Karpas-422 (cell line): Measurements from ENCODE around the gene PPP1CC. TPM values are rescaled to one million over a fixed set of nuclear protein-coding genes. Genes with fewer than 3 reads are reported as not detected.
"Not testable (repeated sequence)": the region's sequence is repeated elsewhere in the genome, so short reads cannot be mapped to it uniquely, and the experiment has no call there.

Experiments used
- DNase-seq: peaks from one replicate; pipeline ENCODE4 v3.0.0-alpha.2; 2015
- H2AFZ ChIP-seq: fragments of 200-600 bp; sonication (generic); 2 replicates; pipeline ENCODE4 v1.6.1; 2014; ENCODE audit warnings: antibody characterized with exemption, low read length, mixed read lengths
- H3K27ac ChIP-seq: fragments of 200-600 bp; sonication (generic); 2 replicates; pipeline ENCODE4 v1.5.1; 2014; ENCODE audit warnings: mild to moderate bottlenecking, low read length, moderate library complexity
- H3K27me3 ChIP-seq: fragments of 200-600 bp; sonication (generic); 2 replicates; pipeline ENCODE4 v1.6.1; 2014; ENCODE audit warnings: low read length, mixed read lengths
- H3K36me3 ChIP-seq: fragments of 200-600 bp; sonication (generic); 2 replicates; pipeline ENCODE4 v1.6.1; 2014; ENCODE audit warnings: low read length, mixed read lengths; ENCODE audit not compliant: insufficient read depth
- H3K4me1 ChIP-seq: fragments of 200-600 bp; sonication (generic); 2 replicates; pipeline ENCODE4 v1.6.1; 2014; ENCODE audit warnings: mild to moderate bottlenecking, low read length, mixed read lengths
- H3K4me2 ChIP-seq: fragments of 200-600 bp; sonication (generic); 2 replicates; pipeline ENCODE4 v1.6.1; 2014; ENCODE audit warnings: low read length, low read depth, mild to moderate bottlenecking; ENCODE audit not compliant: poor library complexity, severe bottlenecking
- H3K4me3 ChIP-seq: fragments of 200-600 bp; sonication (generic); 2 replicates; pipeline ENCODE4 v1.5.1; 2014; ENCODE audit warnings: mild to moderate bottlenecking, antibody characterized with exemption, low read length, mixed read lengths
- H3K79me2 ChIP-seq: fragments of 200-600 bp; sonication (generic); 2 replicates; pipeline ENCODE4 v1.6.1; 2014; ENCODE audit warnings: mild to moderate bottlenecking, low read length, mixed read lengths
- H3K9ac ChIP-seq: fragments of 200-600 bp; sonication (generic); 2 replicates; pipeline ENCODE4 v1.6.0; 2014; ENCODE audit warnings: low read length
- H3K9me2 ChIP-seq: fragments of 200-600 bp; sonication (generic), shearing (Covaris generic); replicated peaks from 2 replicates; pipeline ENCODE4 v1.6.0; 2014; ENCODE audit warnings: mild to moderate bottlenecking, low read length, moderate library complexity; ENCODE audit not compliant: insufficient read depth
- H3K9me3 ChIP-seq: fragments of 300-700, 200-600 bp; sonication (generic); 2 replicates; pipeline ENCODE4 v1.6.1; 2014; ENCODE audit warnings: low read length, mixed read lengths
- H4K20me1 ChIP-seq: fragments of 200-600 bp; sonication (generic); 2 replicates; pipeline ENCODE4 v1.6.1; 2014; ENCODE audit warnings: mild to moderate bottlenecking, antibody characterized with exemption, low read length, low read depth; ENCODE audit not compliant: insufficient read depth
- total RNA-seq: library from RNA; depleted of rRNA; stranded (reverse); fragments of >200 nt; shearing (Covaris generic); gene quantifications from 2 replicates; pipeline ENCODE4 v1.2.3, GENCODE V29; 2014; ENCODE audit warnings: low replicate concordance

The PPP1CC gene
- total RNA-seq, 1 experiment from 2014 or later, result 248 TPM

GRCh38 chr12:110728628-110729027, 14.1 kb downstream of the PPP1CC start:
- H3K27ac ChIP-seq, result no peak overlapping the region
- H4K20me1 ChIP-seq, result peaks cover 62% of the 10 kb centered on the region

GRCh38 chr12:110726708-110727369, 15.9 kb downstream of the PPP1CC start:
- H3K4me2 ChIP-seq, result no peak overlapping the region
- peaks cover 75% of the 10 kb centered on the region for H3K36me3 ChIP-seq
- peaks cover 47% of the 10 kb centered on the region for H4K20me1 ChIP-seq
- H3K27ac ChIP-seq, result no peak overlapping the region
- no peak overlapping the region for H3K4me3 ChIP-seq
- DNase-seq, result no peak
- H2AFZ ChIP-seq, result no peak overlapping the region
- H3K9me2 ChIP-seq, result no peaks in the 10 kb centered on the region
- no peaks in the 10 kb centered on the region for H3K9me3 ChIP-seq
- H3K9ac ChIP-seq, result no peak overlapping the region
- H3K79me2 ChIP-seq, result peaks cover 72% of the 10 kb centered on the region
- no peaks in the 10 kb centered on the region for H3K27me3 ChIP-seq
- H3K4me1 ChIP-seq, result peaks cover 3% of the 10 kb centered on the region; the same call in 1 of the 2 replicates

More at GRCh38 chr12:110728628-110729027, 14.1 kb downstream of the PPP1CC start:
- Histone ChIP-seq H3K4me1 (0 out of 2 replicates have a peak, but pooled peaks cover 3% of the 10 kb centered on the region), H3K4me2 (no peak overlapping the region), H3K27me3 (no peaks in the 10 kb centered on the region), H3K4me3 (no peak overlapping the region), H3K9me2 (no peaks in the 10 kb centered on the region), H2AFZ (no peak overlapping the region), H3K79me2 (peaks cover 88% of the 10 kb centered on the region), H3K36me3 (peaks cover 77% of the 10 kb centered on the region), H3K9ac (no peak overlapping the region), H3K9me3 (no peaks in the 10 kb centered on the region)
- DNase-seq, result no peak

- no peaks in the 10 kb centered on the region for H3K9me3 ChIP-seq
- peaks cover 75% of the 10 kb centered on the region for H3K36me3 ChIP-seq
- H3K27me3 ChIP-seq, result no peaks in the 10 kb centered on the region
- H3K4me2 ChIP-seq, result no peak overlapping the region
- peaks cover 41% of the 10 kb centered on the region for H4K20me1 ChIP-seq
- no peaks in the 10 kb centered on the region for H3K9me2 ChIP-seq
- H3K27ac ChIP-seq, result no peak overlapping the region
- no peak for DNase-seq
- H3K4me1 ChIP-seq, result peaks cover 5% of the 10 kb centered on the region; the same call in 1 of the 2 replicates
- peaks cover 68% of the 10 kb centered on the region for H3K79me2 ChIP-seq
- no peak overlapping the region for H3K4me3 ChIP-seq
- no peak overlapping the region for H2AFZ ChIP-seq
- H3K9ac ChIP-seq, result no peak overlapping the region
These were observed 16.7 kb downstream of the PPP1CC start for GRCh38 chr12:110726028-110726427.

- Histone ChIP-seq H3K79me2 (peaks cover 62% of the 10 kb centered on the region), H2AFZ (no peak overlapping the region), H3K4me2 (no peak overlapping the region), H3K27ac (no peak overlapping the region), H3K4me3 (no peak overlapping the region), H3K27me3 (no peaks in the 10 kb centered on the region), H3K4me1 (peaks cover 13% of the 10 kb centered on the region), H3K9ac (no peak overlapping the region), H3K36me3 (peaks cover 75% of the 10 kb centered on the region), H4K20me1 (peaks cover 35% of the 10 kb centered on the region), H3K9me3 (no peaks in the 10 kb centered on the region), H3K9me2 (no peaks in the 10 kb centered on the region)
- no peak for DNase-seq
These were observed 17.4 kb downstream of the PPP1CC start for GRCh38 chr12:110725267-110725666.

- not testable (repeated sequence) for H3K9me3 ChIP-seq, H3K4me3 ChIP-seq, H3K9me2 ChIP-seq, H3K27ac ChIP-seq, H3K4me2 ChIP-seq, H3K9ac ChIP-seq, DNase-seq, H2AFZ ChIP-seq, H3K27me3 ChIP-seq
- Histone ChIP-seq H3K4me1 (peaks cover 36% of the 10 kb centered on the region), H3K79me2 (peaks cover 44% of the 10 kb centered on the region), H4K20me1 (peaks cover 22% of the 10 kb centered on the region), H3K36me3 (peaks cover 78% of the 10 kb centered on the region)
These were observed 19.8 kb downstream of the PPP1CC start for GRCh38 chr12:110722892-110723291.

- Histone ChIP-seq H3K36me3 (peaks cover 69% of the 10 kb centered on the region), H3K27ac (no peak overlapping the region), H3K4me1 (peaks cover 36% of the 10 kb centered on the region), H3K4me2 (no peak overlapping the region), H3K9me2 (no peaks in the 10 kb centered on the region), H3K27me3 (no peaks in the 10 kb centered on the region), H2AFZ (no peak overlapping the region), H3K79me2 (peaks cover 31% of the 10 kb centered on the region), H4K20me1 (peaks cover 13% of the 10 kb centered on the region), H3K9me3 (no peaks in the 10 kb centered on the region), H3K4me3 (no peak overlapping the region), H3K9ac (no peak overlapping the region)
- DNase-seq, result no peak
These were observed 21.1 kb downstream of the PPP1CC start for GRCh38 chr12:110721570-110721969.

- H2AFZ ChIP-seq, result no peak overlapping the region
- H3K27ac ChIP-seq, result no peak overlapping the region
- H3K36me3 ChIP-seq, result peaks cover 62% of the 10 kb centered on the region
- no peaks in the 10 kb centered on the region for H3K27me3 ChIP-seq
- H3K9me2 ChIP-seq, result no peaks in the 10 kb centered on the region
- H3K4me3 ChIP-seq, result no peak overlapping the region
- no peak for DNase-seq
- no peak overlapping the region for H3K9ac ChIP-seq
- H3K4me1 ChIP-seq, result peaks cover 34% of the 10 kb centered on the region
- no peak overlapping the region for H3K4me2 ChIP-seq
- H3K79me2 ChIP-seq, result peaks cover 22% of the 10 kb centered on the region
- H3K9me3 ChIP-seq, result no peaks in the 10 kb centered on the region
- peaks cover 4% of the 10 kb centered on the region; the same call in 1 of the 2 replicates for H4K20me1 ChIP-seq
These were observed 22.2 kb downstream of the PPP1CC start for GRCh38 chr12:110720516-110720915.

GRCh38 chr12:110718222-110718908, 24.3 kb downstream of the PPP1CC start:
- H3K4me1 ChIP-seq, result peaks cover 34% of the 10 kb centered on the region
- H3K9me2 ChIP-seq, result no peaks in the 10 kb centered on the region
- peaks cover 49% of the 10 kb centered on the region for H3K36me3 ChIP-seq
- peak; percentile 60 for DNase-seq
- H3K27me3 ChIP-seq, result no peaks in the 10 kb centered on the region
- peaks cover 10% of the 10 kb centered on the region; the same call in 1 of the 2 replicates for H3K79me2 ChIP-seq
- no peaks in the 10 kb centered on the region; the same call in 1 of the 2 replicates for H4K20me1 ChIP-seq
- H3K4me2 ChIP-seq, result no peak overlapping the region
- no peak overlapping the region for H3K9ac ChIP-seq
- no peak overlapping the region for H2AFZ ChIP-seq
- peak overlapping the region; percentile 22 for H3K27ac ChIP-seq
- no peaks in the 10 kb centered on the region for H3K9me3 ChIP-seq
- no peak overlapping the region for H3K4me3 ChIP-seq
